IMR-90 (cell line): ENCODE results near the gene CNNM3. TPM values are rescaled to one million over a fixed set of nuclear protein-coding genes. Genes with fewer than 3 reads are reported as not detected.

ENCODE experiments used
- ATAC-seq: fragments of 200-7000 bp; cut with Tn5 transposase; 2 replicates; pipeline ENCODE4 v1.9.1; 2020; ENCODE audit warnings: low read depth, mild to moderate bottlenecking, moderate library complexity
- BruUV-seq: library from RNA; stranded (reverse); fragments of 400-500 nt; replicated peaks from 2 replicates; lab custom pipeline; 2021; lab: Mats Ljungman, UMichigan
- CTCF ChIA-PET: fragments of 300-600 bp; formaldehyde crosslinking; extraction: SDS; loops from one replicate; lab custom pipeline; 2021; ENCODE audit warnings: antibody characterized with exemption; lab: Yijun Ruan, JAX
- POLR2A ChIA-PET: fragments of 300-600 bp; sonication (Branson Sonifier 250); formaldehyde crosslinking; loops from one replicate; lab custom pipeline; 2022; ENCODE audit warnings: antibody characterized with exemption; ENCODE audit not compliant: unreplicated experiment; lab: Charles Lee
- DNase-seq: peaks from one replicate; pipeline ENCODE4 v3.0.0; 2013
- H2AFZ ChIP-seq: replicated peaks from 2 replicates; pipeline ENCODE3; 2013; ENCODE audit warnings: low read length, mild to moderate bottlenecking; ENCODE audit not compliant: poor library complexity
- H2AK5ac ChIP-seq: 2 replicates; pipeline ENCODE4 v1.6.1; 2013; ENCODE audit warnings: low read depth, low read length, inconsistent platforms
- H2AK9ac ChIP-seq: replicated peaks from 2 replicates; pipeline ENCODE3; 2013; ENCODE audit warnings: mild to moderate bottlenecking, low read depth, low read length, moderate library complexity; ENCODE audit not compliant: poor library complexity
- H2BK120ac ChIP-seq: 2 replicates; pipeline ENCODE4 v1.6.1; 2013; ENCODE audit warnings: low read depth, low read length, inconsistent platforms
- H2BK15ac ChIP-seq: 3 replicates; pipeline ENCODE4 v1.6.1; 2013; ENCODE audit warnings: low read depth, low read length, inconsistent platforms
- H2BK20ac ChIP-seq: 2 replicates; pipeline ENCODE4 v1.6.1; 2013; ENCODE audit warnings: low read depth, mild to moderate bottlenecking, inconsistent platforms, low read length, moderate library complexity
- H2BK5ac ChIP-seq: 2 replicates; pipeline ENCODE4 v1.6.1; 2013; ENCODE audit warnings: mild to moderate bottlenecking, low read depth, low read length, inconsistent platforms; ENCODE audit not compliant: poor library complexity, severe bottlenecking
- H3K14ac ChIP-seq: replicated peaks from 2 replicates; pipeline ENCODE4 v1.6.1; 2013; ENCODE audit warnings: low read depth, low read length, inconsistent platforms
- H3K18ac ChIP-seq: 2 replicates; pipeline ENCODE4 v1.6.1; 2013; ENCODE audit warnings: low read depth, low read length, control low read depth
- H3K23ac ChIP-seq: 2 replicates; pipeline ENCODE4 v1.6.1; 2013; ENCODE audit warnings: low read depth, low read length, inconsistent platforms
- H3K27ac ChIP-seq: 2 replicates; pipeline ENCODE4 v1.5.1; 2013; ENCODE audit warnings: mild to moderate bottlenecking, control low read depth, low read length; ENCODE audit not compliant: insufficient read depth
- H3K27me3 ChIP-seq: 2 replicates; pipeline ENCODE4 v1.6.1; 2013; ENCODE audit warnings: low read length; ENCODE audit not compliant: control insufficient read depth, insufficient read depth
- H3K36me3 ChIP-seq: 2 replicates; pipeline ENCODE4 v1.6.1; 2013; ENCODE audit warnings: low read length, mixed read lengths; ENCODE audit not compliant: control insufficient read depth, insufficient read depth
- H3K4ac ChIP-seq: 2 replicates; pipeline ENCODE4 v1.6.1; 2013; ENCODE audit warnings: low read depth, low read length, inconsistent platforms
- H3K4me1 ChIP-seq: 2 replicates; pipeline ENCODE4 v1.6.1; 2013; ENCODE audit warnings: low read length, mixed read lengths; ENCODE audit not compliant: control insufficient read depth, insufficient read depth
- H3K4me2 ChIP-seq: 2 replicates; pipeline ENCODE4 v1.6.1; 2013; ENCODE audit warnings: low read depth, mild to moderate bottlenecking, control low read depth, low read length, moderate library complexity
- H3K4me3 ChIP-seq: 2 replicates; pipeline ENCODE4 v1.5.1; 2013; ENCODE audit warnings: low read depth, mild to moderate bottlenecking, control low read depth, low read length, moderate library complexity; ENCODE audit not compliant: insufficient read depth
- H3K56ac ChIP-seq: 2 replicates; pipeline ENCODE4 v1.6.1; 2013; ENCODE audit warnings: low read length, inconsistent platforms; ENCODE audit not compliant: insufficient read depth; ENCODE audit errors: extremely low read depth
- H3K79me1 ChIP-seq, 2 experiments: 2 replicates each; pipeline ENCODE4 v1.6.1; 2013; ENCODE audit warnings: low read length in 2 of 2, inconsistent platforms in 1 of 2, low read depth in 1 of 2
- H3K9ac ChIP-seq: 2 replicates; pipeline ENCODE4 v1.6.1; 2013; ENCODE audit warnings: low read depth, low read length, control low read depth
- H3K9me1 ChIP-seq: 2 replicates; pipeline ENCODE4 v1.6.1; 2013; ENCODE audit warnings: low read length, inconsistent platforms; ENCODE audit not compliant: insufficient read depth
- H3K9me3 ChIP-seq: 2 replicates; pipeline ENCODE4 v1.6.1; 2013; ENCODE audit warnings: low read length; ENCODE audit not compliant: control insufficient read depth, insufficient read depth
- H4K20me1 ChIP-seq: 2 replicates; pipeline ENCODE4 v1.6.1; 2013; ENCODE audit warnings: low read length, inconsistent platforms; ENCODE audit not compliant: insufficient read depth
- H4K5ac ChIP-seq: 2 replicates; pipeline ENCODE4 v1.6.1; 2013; ENCODE audit warnings: mild to moderate bottlenecking, low read depth, low read length, control low read depth
- H4K8ac ChIP-seq, 2 experiments: 2 replicates each; pipeline ENCODE4 v1.6.1; 2013; ENCODE audit warnings: low read depth in 2 of 2, low read length in 2 of 2, control low read depth in 1 of 2, inconsistent platforms in 1 of 2
- H4K91ac ChIP-seq: 2 replicates; pipeline ENCODE4 v1.6.1; 2013; ENCODE audit warnings: low read depth, low read length, inconsistent platforms; ENCODE audit not compliant: insufficient read depth
- BHLHE40 ChIP-seq: fragments of 150-350 bp; IDR thresholded peaks from 2 replicates; pipeline ENCODE4 v1.6.1; 2016; ENCODE audit warnings: mild to moderate bottlenecking, low read depth, low read length
- MAFK ChIP-seq: IDR thresholded peaks from 2 replicates; pipeline ENCODE4 v1.6.1; 2012; ENCODE audit warnings: low read depth, low read length, improper control_type of control experiment
- MXI1 ChIP-seq: IDR thresholded peaks from 2 replicates; pipeline ENCODE4 v1.6.1; 2012; ENCODE audit warnings: low read depth, mild to moderate bottlenecking, low read length, moderate library complexity, borderline replicate concordance
- NFE2L2 ChIP-seq: fragments of 150-350 bp; IDR thresholded peaks from 2 replicates; pipeline ENCODE4 v1.6.1; 2016; ENCODE audit warnings: low read depth, mild to moderate bottlenecking, low read length
- RCOR1 ChIP-seq: IDR thresholded peaks from 2 replicates; pipeline ENCODE4 v1.6.1; 2012; ENCODE audit warnings: mild to moderate bottlenecking, low read length, improper control_type of control experiment; ENCODE audit not compliant: insufficient replicate concordance
- RFX5 ChIP-seq: IDR thresholded peaks from 2 replicates; pipeline ENCODE4 v1.8.0; 2012; ENCODE audit warnings: low read depth, mild to moderate bottlenecking, low read length, moderate library complexity
- WGBS, 2 experiments: methylation state at CpG; one replicate each; pipeline versions ENCODE4 v1.1.5 to v1.1.7; 2013; ENCODE audit warnings: missing lambda C conversion rate in 2 of 2; ENCODE audit not compliant: insufficient read length in 1 of 2; ENCODE audit errors: extremely low coverage in 2 of 2; 5-methylcytosine and 5-hydroxymethylcytosine counted together
- dilution Hi-C: fragments of 300-500 bp; cut with HindIII; formaldehyde crosslinking; loops from one replicate; pipeline ENCODE4 v1.14.3; 2018; ENCODE audit warnings: low sequenced_read_pairs; ENCODE audit not compliant: unreplicated experiment
- in situ Hi-C: fragments of 300-500 bp; cut with MboI; formaldehyde crosslinking; loops from 3 replicates; pipeline ENCODE4 v1.14.3; 2019; ENCODE audit warnings: low sequenced_read_pairs, inconsistent platforms, mixed read lengths
- intact Hi-C: fragments of 100-400 bp; cut with micrococcal nuclease; formaldehyde crosslinking; loops from 2 replicates; pipeline ENCODE4 v1.10.0; 2022
- polyA plus RNA-seq, 3 experiments: library from polyadenylated mRNA; depleted of rRNA; stranded (reverse); fragments of >200 nt; gene quantifications; 2 replicates each; pipeline ENCODE4 v1.2.3, GENCODE V29; 2012; ENCODE audit warnings: low replicate concordance in 1 of 3
- total RNA-seq: library from RNA; depleted of rRNA; stranded (reverse); fragments of >200 nt; gene quantifications from 2 replicates; pipeline ENCODE4 v1.2.3, GENCODE V29; 2012
- TF ChIP-seq, protein P1 (sequence below): fragments of 150-350 bp; IDR thresholded peaks from 2 replicates; pipeline ENCODE4 v1.6.1; 2016; ENCODE audit warnings: low read depth, mild to moderate bottlenecking, low read length, moderate library complexity, borderline replicate concordance

Gene CNNM3
- total and polyA plus RNA-seq, 2 of the 4 experiments (the other 2 are of a cell fraction) = 2.3 to 6.1 TPM

- TF ChIP-seq RCOR1 (no peak), RFX5 (no peak), MXI1 (no peak), MAFK (no peak), BHLHE40 (no peak), NFE2L2 (no peak)
- TF ChIP-seq, protein P1, sequence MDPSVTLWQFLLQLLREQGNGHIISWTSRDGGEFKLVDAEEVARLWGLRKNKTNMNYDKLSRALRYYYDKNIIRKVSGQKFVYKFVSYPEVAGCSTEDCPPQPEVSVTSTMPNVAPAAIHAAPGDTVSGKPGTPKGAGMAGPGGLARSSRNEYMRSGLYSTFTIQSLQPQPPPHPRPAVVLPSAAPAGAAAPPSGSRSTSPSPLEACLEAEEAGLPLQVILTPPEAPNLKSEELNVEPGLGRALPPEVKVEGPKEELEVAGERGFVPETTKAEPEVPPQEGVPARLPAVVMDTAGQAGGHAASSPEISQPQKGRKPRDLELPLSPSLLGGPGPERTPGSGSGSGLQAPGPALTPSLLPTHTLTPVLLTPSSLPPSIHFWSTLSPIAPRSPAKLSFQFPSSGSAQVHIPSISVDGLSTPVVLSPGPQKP = no peak
- no peaks in the 10 kb centered on the region for H3K9me3 ChIP-seq
- no peak for ATAC-seq
- no peak overlapping the region for H3K9ac ChIP-seq
- H4K5ac ChIP-seq = no peak overlapping the region
- H2AFZ ChIP-seq = no peak overlapping the region
- H3K14ac ChIP-seq = no peak overlapping the region
- no peaks in the 10 kb centered on the region for H3K36me3 ChIP-seq
- no peaks in the 10 kb centered on the region; the same call in 1 of the 2 replicates for H4K20me1 ChIP-seq
- peaks cover 7% of the 10 kb centered on the region for H3K4me1 ChIP-seq
- no peak overlapping the region for H2AK9ac ChIP-seq
- no TSS peak for BruUV-seq
- no peak overlapping the region for H2BK20ac ChIP-seq
- H3K56ac ChIP-seq = no peak overlapping the region
- H3K27ac ChIP-seq = no peak overlapping the region
- no peak overlapping the region for H2BK15ac ChIP-seq
- no peak overlapping the region for H3K4me2 ChIP-seq
- no peak overlapping the region for H2BK5ac ChIP-seq
- WGBS, 2 experiments = 60% methylated on average over 1 of the region's 12 CpGs; no CpG with 5 or more reads in 1 of the 2 experiments
- H3K79me1 ChIP-seq = peaks cover 2 to 9% of the 10 kb centered on the region in 2 experiments; a peak in 1 of 4 replicates
- CTCF ChIA-PET = interaction anchor here (1.0 to 1.2 kb wide), 2 partner anchors 13 to 85 kb away, joined by 3 read pairs; partner anchors contain the start of genes ANKRD39 and CNNM4
- POLR2A ChIA-PET = no interaction called here
- intact Hi-C loops = no loop called here
- no peak for DNase-seq
- peaks cover 10% of the 10 kb centered on the region for H3K9me1 ChIP-seq
- dilution Hi-C loops = no loop called here
- H2AK5ac ChIP-seq = no peak overlapping the region
- H3K4ac ChIP-seq = no peak overlapping the region
- H3K4me3 ChIP-seq = no peak overlapping the region
- no peak overlapping the region for H3K18ac ChIP-seq
- no peaks in the 10 kb centered on the region for H3K27me3 ChIP-seq
- in situ Hi-C loops = no loop called here
- H3K23ac ChIP-seq = no peak overlapping the region
- no peak overlapping the region for H4K91ac ChIP-seq
- H4K8ac ChIP-seq = no peak overlapping the region
- H2BK120ac ChIP-seq = no peak overlapping the region
Observed at GRCh38 chr2:96772903-96773671, 43.0 kb upstream of the CNNM3 start.
